ENCODE results near the gene ADAMTS4. TPM values are rescaled to one million over a fixed set of nuclear protein-coding genes. Genes with fewer than 3 reads are reported as not detected.

Gene ADAMTS4
- total and polyA plus RNA-seq, 2 of the 4 experiments (the other 2 are of a cell fraction) = 0.39 to 0.72 TPM

DNA sequence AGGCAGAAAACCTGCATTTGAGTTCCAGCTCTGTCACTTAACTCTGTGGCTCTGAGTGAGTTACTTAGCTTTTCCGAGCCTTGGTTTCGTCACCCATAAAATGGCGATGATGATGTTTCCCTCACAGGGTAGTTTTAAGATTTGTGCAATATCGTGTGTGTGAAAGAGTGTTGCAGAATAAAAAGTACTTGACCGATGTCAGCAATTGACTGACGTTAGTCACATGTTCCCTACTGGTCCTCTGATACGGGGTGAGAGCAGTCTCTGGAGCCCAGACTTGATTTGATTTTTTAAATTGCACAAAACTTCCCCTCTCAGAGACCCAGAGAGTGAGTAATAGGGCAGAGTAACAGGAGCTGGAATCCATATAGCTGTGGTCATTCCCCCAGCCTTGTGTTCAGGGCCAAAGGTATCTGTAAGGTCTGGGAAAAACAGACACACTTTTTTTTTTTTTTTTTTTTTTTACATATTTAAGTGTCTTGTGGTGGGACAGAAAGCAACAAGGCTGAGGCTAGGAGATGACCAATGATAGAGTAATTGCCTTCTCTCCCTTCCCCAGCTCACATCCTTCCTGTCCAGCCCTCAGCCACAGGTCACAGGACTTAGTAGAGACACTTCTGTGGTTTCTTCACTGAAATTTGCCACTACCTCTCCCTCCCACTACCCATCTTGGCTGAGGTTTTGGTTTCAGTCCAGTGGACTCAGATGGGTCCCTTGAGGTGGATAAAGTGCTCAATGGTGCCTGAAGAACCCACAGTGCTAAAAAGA is 18.3 kb upstream of the ADAMTS4 start:
- TF ChIP-seq USF2 (IDR thresholded peaks at IDR 0.05; ENCODE audit: low read depth, low read length) (peak; percentile 75), MXI1 (IDR thresholded peaks at IDR 0.05; ENCODE audit: borderline replicate concordance, low read depth, low read length) (no peak), CEBPB (IDR thresholded peaks at IDR 0.05; ENCODE audit: low read depth, low read length) (peak; percentile 80)
- Histone ChIP-seq H2AFZ (replicated peaks; ENCODE audit: low read length, poor library complexity) (peak overlapping the region; percentile 86), H3K4me2 (ENCODE audit: low read depth, low read length) (peak overlapping the region; percentile 4; the same call in 1 of the 2 replicates), H3K56ac (ENCODE audit: extremely low read depth, insufficient read depth, low read length) (0 out of 2 replicates have a peak overlapping the region, but pooled peaks have one; percentile 14), H2BK120ac (ENCODE audit: low read depth, low read length) (peak overlapping the region; percentile 63; the same call in 1 of the 2 replicates), H2AK5ac (ENCODE audit: low read depth, low read length) (no peak overlapping the region), H2BK5ac (ENCODE audit: low read depth, low read length, poor library complexity, severe bottlenecking) (peak overlapping the region; percentile 59), H3K23ac (ENCODE audit: low read depth, low read length) (peak overlapping the region; percentile 64), H3K14ac (replicated peaks; ENCODE audit: low read depth, low read length) (peak overlapping the region; percentile 71), H2AK9ac (replicated peaks; ENCODE audit: low read depth, low read length, poor library complexity) (peak overlapping the region; percentile 83), H3K27me3 (ENCODE audit: control insufficient read depth, insufficient read depth, low read length) (no peaks in the 10 kb centered on the region), H3K4me3 (ENCODE audit: insufficient read depth, low read depth, low read length) (no peak overlapping the region), H4K91ac (ENCODE audit: insufficient read depth, low read depth, low read length) (peak overlapping the region; percentile 37), H4K5ac (ENCODE audit: low read depth, low read length) (no peak overlapping the region), H3K18ac (ENCODE audit: low read depth, low read length) (peak overlapping the region; percentile 17; the same call in 1 of the 2 replicates), H4K8ac (ENCODE audit: low read depth in 2 of 2, low read length in 2 of 2) (peak overlapping the region; percentile 61 to 68), H3K4me1 (ENCODE audit: control insufficient read depth, insufficient read depth, low read length) (peaks cover 11% of the 10 kb centered on the region), H3K4ac (ENCODE audit: low read depth, low read length) (peak overlapping the region; percentile 65), H3K9ac (ENCODE audit: low read depth, low read length) (peak overlapping the region; percentile 18; the same call in 1 of the 2 replicates), H3K9me3 (ENCODE audit: control insufficient read depth, insufficient read depth, low read length) (no peaks in the 10 kb centered on the region), H2BK20ac (ENCODE audit: low read depth, low read length) (peak overlapping the region; percentile 80; the same call in 1 of the 2 replicates), H3K9me1 (ENCODE audit: insufficient read depth, low read length) (peaks cover 14% of the 10 kb centered on the region), H3K36me3 (ENCODE audit: control insufficient read depth, insufficient read depth, low read length) (peaks cover 24% of the 10 kb centered on the region), H2BK15ac (ENCODE audit: low read depth, low read length) (0 out of 3 replicates have a peak overlapping the region, but pooled peaks have one; percentile 51), H3K27ac (ENCODE audit: insufficient read depth, low read length) (peak overlapping the region; percentile 64), H4K20me1 (ENCODE audit: insufficient read depth, low read length) (no peaks in the 10 kb centered on the region), H3K79me1 (ENCODE audit: low read depth in 1 of 2, low read length in 2 of 2) (peaks cover 0 to 2% of the 10 kb centered on the region in 2 experiments; a peak in 1 of 4 replicates)
- DNase-seq (peak; percentile 86), ATAC-seq (ENCODE audit: low read depth) (peak; percentile 86)
- intact Hi-C loops (cut with micrococcal nuclease) = no loop called here
- no TSS peak for BruUV-seq (replicated peaks)
- dilution Hi-C loops (cut with HindIII; ENCODE audit: low sequenced_read_pairs, unreplicated experiment) = no loop called here
- in situ Hi-C loops (cut with MboI; ENCODE audit: low sequenced_read_pairs) = loop anchor here (10.0 kb wide), 1 partner anchor 528 kb away; the partner anchor contains the start of gene DUSP12
- 62% methylated on average over 3 of the region's 7 CpGs; no CpG with 5 or more reads in 1 of the 2 experiments for WGBS, 2 experiments (ENCODE audit: extremely low coverage in 2 of 2, insufficient read length in 1 of 2)
- ChIA-PET POLR2A (ENCODE audit: unreplicated experiment) (interaction anchor here (0.6 to 0.7 kb wide), 2 partner anchors 8 kb away, joined by 3 to 8 read pairs; partner anchors contain the start of gene TOMM40L), CTCF (interaction anchor here (0.9 to 1.8 kb wide), 6 partner anchors 8 to 165 kb away, joined by 3 to 9 read pairs (median 4); partner anchors contain the start of genes PPOX and TOMM40L)

Measured in IMR-90 (cell line).